Medulla oblongata (tissue), 1 donor: ENCODE results near the gene MICAL3.
"Not testable (repeated sequence)": the region's sequence is repeated elsewhere in the genome, so short reads cannot be mapped to it uniquely, and the experiment has no call there.

ENCODE experiments used
- DNase-seq: peaks from one replicate; pipeline ENCODE4 v3.0.0-alpha.2; 2015; ENCODE audit errors: extremely low spot score

The MICAL3 gene

GRCh38 chr22:17998913-17999312 is 25.4 kb downstream of the MICAL3 start:
- DNase-seq, result no peak

- no peak for DNase-seq
Measured at GRCh38 chr22:17997456-17997855, 26.9 kb downstream of the MICAL3 start.

GRCh38 chr22:17995256-17995655 is 29.1 kb downstream of the MICAL3 start:
- not testable (repeated sequence) for DNase-seq

GRCh38 chr22:17994424-17995108 is 29.8 kb downstream of the MICAL3 start:
- no peak for DNase-seq

- not testable (repeated sequence) for DNase-seq
Measured at GRCh38 chr22:17992976-17993375, 31.4 kb downstream of the MICAL3 start.

GRCh38 chr22:17991992-17992391 is 32.4 kb downstream of the MICAL3 start:
- not testable (repeated sequence) for DNase-seq

GRCh38 chr22:17990942-17991341 is 33.4 kb downstream of the MICAL3 start:
- no peak for DNase-seq

GRCh38 chr22:17990147-17990546 is 34.2 kb downstream of the MICAL3 start:
- no peak for DNase-seq

- DNase-seq, result no peak
Measured at GRCh38 chr22:17988800-17989513, 35.4 kb downstream of the MICAL3 start.

- no peak for DNase-seq
Measured at GRCh38 chr22:17985606-17986005, 38.8 kb downstream of the MICAL3 start.

- not testable (repeated sequence) for DNase-seq
Measured at GRCh38 chr22:17985071-17985470, 39.3 kb downstream of the MICAL3 start.

GRCh38 chr22:17984114-17984513 is 40.2 kb downstream of the MICAL3 start:
- DNase-seq, result no peak

- no peak for DNase-seq
Measured at GRCh38 chr22:17982572-17983141, 41.7 kb downstream of the MICAL3 start.

GRCh38 chr22:17981497-17981896 is 42.9 kb downstream of the MICAL3 start:
- DNase-seq, result no peak

GRCh38 chr22:17980638-17981051 is 43.7 kb downstream of the MICAL3 start:
- no peak for DNase-seq

GRCh38 chr22:17980015-17980590 is 44.3 kb downstream of the MICAL3 start:
- DNase-seq, result no peak

- no peak for DNase-seq
Measured at GRCh38 chr22:17978027-17978426, 46.3 kb downstream of the MICAL3 start.

- no peak for DNase-seq
Measured at GRCh38 chr22:17977371-17977770, 47.0 kb downstream of the MICAL3 start.

GRCh38 chr22:17976121-17976520 is 48.2 kb downstream of the MICAL3 start:
- no peak for DNase-seq

GRCh38 chr22:17974703-17975372 is 49.5 kb downstream of the MICAL3 start:
- DNase-seq, result peak; percentile 61

- no peak for DNase-seq
Measured at GRCh38 chr22:17974087-17974486, 50.3 kb downstream of the MICAL3 start.

GRCh38 chr22:17973217-17973616 is 51.1 kb downstream of the MICAL3 start:
- no peak for DNase-seq
